Loucy (cell line): ENCODE measurements around the gene HUNK.

ENCODE experiments used
- H2AFZ ChIP-seq: fragments of 200-600 bp; sonication (generic); 2 replicates; pipeline ENCODE4 v1.6.0; 2016; ENCODE audit warnings: antibody characterized with exemption, mild to moderate bottlenecking, low read length, moderate library complexity
- H3F3A ChIP-seq: fragments of 200-600 bp; 2 replicates; pipeline ENCODE4 v1.6.0; 2016; ENCODE audit warnings: antibody characterized with exemption, low read depth, mild to moderate bottlenecking
- H3K27me3 ChIP-seq: fragments of 200-600 bp; sonication (generic); 2 replicates; pipeline ENCODE4 v1.6.1; 2014; ENCODE audit warnings: low read length, mild to moderate bottlenecking; ENCODE audit not compliant: insufficient read depth, poor library complexity, severe bottlenecking
- H3K36me3 ChIP-seq: fragments of 200-600 bp; sonication (generic); 2 replicates; pipeline ENCODE4 v1.6.1; 2016; ENCODE audit warnings: low read length; ENCODE audit not compliant: insufficient read depth
- H3K4me1 ChIP-seq: fragments of 200-600 bp; sonication (generic); 2 replicates; pipeline ENCODE4 v1.5.1; 2014; ENCODE audit warnings: low read length, mild to moderate bottlenecking; ENCODE audit not compliant: insufficient read depth, poor library complexity, severe bottlenecking
- H3K4me2 ChIP-seq: fragments of 200-600 bp; sonication (generic); 2 replicates; pipeline ENCODE4 v1.6.0; 2014; ENCODE audit warnings: antibody characterized with exemption, low read length, low read depth, mild to moderate bottlenecking; ENCODE audit not compliant: poor library complexity, severe bottlenecking
- H3K4me3 ChIP-seq: fragments of 200-600 bp; sonication (generic); 2 replicates; pipeline ENCODE4 v1.5.1; 2014; ENCODE audit warnings: low read length, mild to moderate bottlenecking, mixed read lengths; ENCODE audit not compliant: poor library complexity, severe bottlenecking
- H3K79me2 ChIP-seq: fragments of 200-600 bp; sonication (generic); 2 replicates; pipeline ENCODE4 v1.6.1; 2014; ENCODE audit warnings: low read length; ENCODE audit not compliant: insufficient read depth
- H3K9ac ChIP-seq: fragments of 200-600 bp; sonication (generic); 2 replicates; pipeline ENCODE4 v1.6.0; 2014; ENCODE audit warnings: mild to moderate bottlenecking, low read depth, low read length, moderate library complexity; ENCODE audit not compliant: poor library complexity, severe bottlenecking
- H3K9me2 ChIP-seq: fragments of 200-600 bp; sonication (generic); replicated peaks from 2 replicates; pipeline ENCODE4 v1.6.1; 2016; ENCODE audit warnings: low read depth, low read length, mixed read lengths
- H3K9me3 ChIP-seq: fragments of 200-600 bp; sonication (generic); 2 replicates; pipeline ENCODE4 v1.6.1; 2014; ENCODE audit warnings: mild to moderate bottlenecking, antibody characterized with exemption, low read length, low read depth; ENCODE audit not compliant: insufficient read depth
- H4K20me1 ChIP-seq: fragments of 200-600 bp; sonication (generic); 2 replicates; pipeline ENCODE4 v1.6.0; 2014; ENCODE audit warnings: antibody characterized with exemption, low read length, mild to moderate bottlenecking; ENCODE audit not compliant: insufficient read depth, poor library complexity, severe bottlenecking
- CTCF ChIP-seq: fragments of 200-600 bp; sonication (generic); conservative IDR thresholded peaks from 2 replicates; pipeline ENCODE4 v1.5.1; 2014; ENCODE audit warnings: mild to moderate bottlenecking, antibody characterized with exemption, low read length
- EZH2phosphoT487 ChIP-seq: fragments of 200-600 bp; IDR thresholded peaks from 2 replicates; pipeline ENCODE4 v1.6.1; 2018; ENCODE audit warnings: antibody characterized with exemption, mild to moderate bottlenecking, moderate library complexity, borderline replicate concordance

HUNK gene

GRCh38 chr21:32021319-32021994 lies 148.6 kb downstream of the HUNK start:
- Histone ChIP-seq H3K27me3 (no peaks in the 10 kb centered on the region), H3K9ac (no peak overlapping the region), H3K79me2 (no peaks in the 10 kb centered on the region), H3K4me1 (no peaks in the 10 kb centered on the region), H3F3A (no peaks in the 10 kb centered on the region), H3K9me2 (no peaks in the 10 kb centered on the region), H3K4me2 (no peak overlapping the region), H3K36me3 (no peaks in the 10 kb centered on the region), H3K4me3 (no peak overlapping the region), H4K20me1 (no peaks in the 10 kb centered on the region), H2AFZ (no peak overlapping the region), H3K9me3 (no peaks in the 10 kb centered on the region; the same call in 1 of the 2 replicates)
- TF ChIP-seq CTCF (no peak), EZH2phosphoT487 (no peak)

- Histone ChIP-seq H3K36me3 (no peaks in the 10 kb centered on the region), H3K79me2 (no peaks in the 10 kb centered on the region), H3K4me2 (no peak overlapping the region), H3K4me1 (no peaks in the 10 kb centered on the region), H3K9me3 (no peaks in the 10 kb centered on the region; the same call in 1 of the 2 replicates), H3F3A (no peaks in the 10 kb centered on the region), H3K4me3 (no peak overlapping the region), H3K9me2 (no peaks in the 10 kb centered on the region), H3K27me3 (no peaks in the 10 kb centered on the region), H3K9ac (no peak overlapping the region), H2AFZ (no peak overlapping the region), H4K20me1 (no peaks in the 10 kb centered on the region)
- no peak for TF ChIP-seq EZH2phosphoT487
- no peak for TF ChIP-seq CTCF
Measured at GRCh38 chr21:32022146-32022545, 149.3 kb downstream of the HUNK start.

GRCh38 chr21:32030146-32030652 lies 157.4 kb downstream of the HUNK start:
- H3K9me2 ChIP-seq = no peaks in the 10 kb centered on the region
- no peaks in the 10 kb centered on the region for H4K20me1 ChIP-seq
- H3K27me3 ChIP-seq = no peaks in the 10 kb centered on the region
- H3K4me1 ChIP-seq = no peaks in the 10 kb centered on the region
- no peak overlapping the region for H3K4me3 ChIP-seq
- H3K4me2 ChIP-seq = no peak overlapping the region
- H2AFZ ChIP-seq = no peak overlapping the region
- H3K79me2 ChIP-seq = no peaks in the 10 kb centered on the region
- H3K9ac ChIP-seq = no peak overlapping the region
- TF ChIP-seq EZH2phosphoT487 (no peak), CTCF (no peak)
- no peaks in the 10 kb centered on the region for H3F3A ChIP-seq
- H3K36me3 ChIP-seq = no peaks in the 10 kb centered on the region
- H3K9me3 ChIP-seq = no peaks in the 10 kb centered on the region; the same call in 1 of the 2 replicates
